Large intestine (tissue), 3 donors: Measurements from ENCODE around the gene SNAI3. TPM values are rescaled to one million over a fixed set of nuclear protein-coding genes. Genes with fewer than 3 reads are reported as not detected.

Source experiments
- DNase-seq, 2 donors: peaks; one replicate each; pipeline versions ENCODE4 v3.0.0 to v3.0.0-alpha.2; 2013
- H3K27ac ChIP-seq: one replicate; pipeline ENCODE4 v1.5.1; 2013; ENCODE audit warnings: low read length
- H3K27me3 ChIP-seq: 2 replicates; pipeline ENCODE4 v1.6.1; 2013; ENCODE audit warnings: low read length; ENCODE audit not compliant: control insufficient read depth, insufficient read depth
- H3K36me3 ChIP-seq: 2 replicates; pipeline ENCODE4 v1.6.1; 2013; ENCODE audit warnings: low read length; ENCODE audit not compliant: control insufficient read depth, insufficient read depth
- H3K4me1 ChIP-seq: one replicate; pipeline ENCODE4 v1.6.1; 2013; ENCODE audit warnings: low read length; ENCODE audit not compliant: control insufficient read depth, insufficient read depth
- H3K4me3 ChIP-seq: one replicate; pipeline ENCODE4 v1.5.1; 2013; ENCODE audit warnings: low read length
- H3K9me3 ChIP-seq: one replicate; pipeline ENCODE4 v1.6.1; 2013; ENCODE audit warnings: mild to moderate bottlenecking, low read depth, low read length, moderate library complexity; ENCODE audit not compliant: control insufficient read depth
- WGBS: methylation state at CpG from one replicate; pipeline ENCODE4 v1.1.5; 2013; ENCODE audit warnings: low lambda C conversion rate; ENCODE audit not compliant: insufficient coverage; 5-methylcytosine and 5-hydroxymethylcytosine counted together
- polyA plus RNA-seq: library from polyadenylated mRNA; unstranded; fragments of 120-200 nt; gene quantifications from one replicate; pipeline ENCODE4 v1.2.1, GENCODE V29; 2013

The SNAI3 gene
- polyA plus RNA-seq, 1 donor, result 1.1 TPM

DNA sequence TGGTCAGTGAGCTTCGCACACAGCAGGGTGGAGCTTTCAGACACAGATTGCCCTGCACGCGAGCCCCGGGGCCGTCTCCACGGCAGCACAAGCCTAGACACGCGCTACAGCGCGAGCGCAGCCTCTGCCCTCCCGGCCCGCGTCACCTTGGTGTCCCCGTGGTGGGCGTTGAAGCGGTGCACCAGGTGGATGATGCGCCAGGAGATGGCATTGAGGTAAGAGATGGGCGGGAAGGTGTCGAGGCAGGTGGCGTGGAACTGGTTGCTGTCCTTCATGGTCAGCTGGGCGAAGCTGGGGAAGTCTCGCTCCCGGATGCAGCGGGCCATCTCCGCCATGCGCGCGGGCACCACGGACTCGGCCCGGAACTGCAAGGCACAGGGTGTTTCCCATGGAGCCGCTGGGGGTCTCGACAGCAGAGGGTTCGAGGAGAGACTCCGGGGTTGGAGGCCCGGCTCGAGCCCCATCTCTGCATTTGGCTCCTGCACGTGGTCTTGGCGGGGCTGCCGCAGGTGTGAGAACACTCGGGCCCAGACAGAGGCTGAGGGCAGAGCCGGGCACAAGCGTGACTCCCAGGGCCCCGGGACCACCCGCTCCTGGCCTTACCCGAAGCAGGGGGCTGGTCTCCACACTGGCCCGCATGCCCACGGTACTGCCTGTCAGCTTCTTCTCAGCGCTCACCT is 31.1 kb downstream of the SNAI3 start:
- no peaks in the 10 kb centered on the region for H3K9me3 ChIP-seq
- WGBS, result 100% methylated on average over 4 of the region's 50 CpGs
- peaks cover 39% of the 10 kb centered on the region for H3K36me3 ChIP-seq
- no peak overlapping the region for H3K27ac ChIP-seq
- no peaks in the 10 kb centered on the region for H3K27me3 ChIP-seq
- H3K4me3 ChIP-seq, result no peak overlapping the region
- peaks cover 9% of the 10 kb centered on the region for H3K4me1 ChIP-seq
- no peak for DNase-seq

DNA sequence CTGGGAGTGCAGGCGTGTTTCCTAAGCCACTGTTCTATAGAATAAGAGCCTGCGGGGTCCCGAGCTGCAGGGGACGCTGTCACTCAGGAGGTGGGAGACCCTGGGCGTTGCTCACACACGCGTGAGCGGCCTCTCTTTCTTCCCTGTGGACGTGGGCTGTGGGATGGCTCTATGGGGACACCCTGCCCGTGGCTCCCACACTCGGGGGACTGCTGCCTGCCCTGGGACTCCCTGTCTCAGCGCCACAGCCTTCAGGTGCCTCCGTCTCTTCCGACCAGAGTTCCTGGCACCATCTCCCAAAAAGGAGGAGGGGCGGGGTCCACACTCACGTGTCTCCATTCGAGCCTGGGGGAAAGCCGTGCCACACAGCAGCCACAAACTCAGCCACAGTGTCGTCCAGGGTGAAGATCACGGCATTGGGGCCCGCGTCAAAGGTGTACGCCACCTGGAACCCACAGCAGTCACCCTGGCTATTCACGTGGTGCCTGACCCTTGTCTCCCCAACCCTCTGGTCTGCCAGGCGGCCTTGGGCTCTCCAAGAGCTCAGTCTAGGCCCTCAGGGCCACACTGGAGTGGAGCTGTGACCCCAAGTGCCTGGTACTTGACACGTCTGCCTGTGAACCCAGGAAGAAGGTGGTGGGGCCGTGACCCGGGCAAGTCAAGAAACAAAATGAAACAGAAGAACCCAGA is 31.8 kb downstream of the SNAI3 start:
- Histone ChIP-seq H3K27me3 (no peaks in the 10 kb centered on the region), H3K27ac (no peak overlapping the region), H3K36me3 (peaks cover 39% of the 10 kb centered on the region), H3K4me3 (no peak overlapping the region), H3K4me1 (peaks cover 16% of the 10 kb centered on the region), H3K9me3 (no peaks in the 10 kb centered on the region)
- 100% methylated on average over 1 of the region's 28 CpGs for WGBS
- no peak for DNase-seq

DNA sequence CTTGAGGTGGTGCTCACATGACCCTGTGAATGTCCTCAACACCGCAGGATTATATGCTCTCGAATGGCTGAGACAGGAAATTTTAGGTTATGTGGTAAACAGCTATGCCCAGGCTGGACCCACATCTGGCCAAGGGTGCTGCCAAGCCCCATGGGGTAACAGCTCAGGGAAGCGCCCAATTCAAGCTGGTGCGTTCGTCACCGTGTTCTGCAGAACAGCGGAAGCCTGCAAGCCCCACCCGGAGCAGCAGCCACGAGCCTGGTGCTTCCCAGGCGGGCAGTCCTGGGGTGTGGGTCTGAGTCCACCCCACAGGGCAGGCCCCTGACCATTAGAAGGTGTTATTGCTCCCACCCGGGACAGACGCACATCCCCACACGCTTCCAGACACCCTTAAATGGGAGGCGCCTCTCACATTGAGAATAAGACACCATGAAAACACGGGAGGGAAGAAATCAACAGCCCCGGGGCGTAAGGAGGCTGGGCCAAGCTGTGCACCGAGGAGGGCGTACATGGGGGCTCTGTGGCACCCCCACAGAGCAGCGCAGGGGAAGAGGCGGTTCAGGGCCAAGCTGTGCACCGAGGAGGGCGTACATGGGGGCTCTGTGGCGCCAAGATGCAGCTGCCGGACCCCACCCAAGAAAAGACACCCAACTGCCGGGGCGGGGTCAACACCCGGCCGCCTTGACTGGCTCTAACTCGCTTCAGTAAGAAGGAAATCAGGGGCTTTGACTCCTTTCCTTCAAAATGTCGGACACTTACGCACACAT is 32.5 kb downstream of the SNAI3 start:
- DNase-seq, result no peak
- no CpG with 5 or more reads among the region's 32 CpGs for WGBS
- no peak overlapping the region for H3K4me3 ChIP-seq
- H3K27me3 ChIP-seq, result no peaks in the 10 kb centered on the region
- H3K4me1 ChIP-seq, result peaks cover 22% of the 10 kb centered on the region
- peaks cover 39% of the 10 kb centered on the region for H3K36me3 ChIP-seq
- H3K27ac ChIP-seq, result no peak overlapping the region
- no peaks in the 10 kb centered on the region for H3K9me3 ChIP-seq

DNA sequence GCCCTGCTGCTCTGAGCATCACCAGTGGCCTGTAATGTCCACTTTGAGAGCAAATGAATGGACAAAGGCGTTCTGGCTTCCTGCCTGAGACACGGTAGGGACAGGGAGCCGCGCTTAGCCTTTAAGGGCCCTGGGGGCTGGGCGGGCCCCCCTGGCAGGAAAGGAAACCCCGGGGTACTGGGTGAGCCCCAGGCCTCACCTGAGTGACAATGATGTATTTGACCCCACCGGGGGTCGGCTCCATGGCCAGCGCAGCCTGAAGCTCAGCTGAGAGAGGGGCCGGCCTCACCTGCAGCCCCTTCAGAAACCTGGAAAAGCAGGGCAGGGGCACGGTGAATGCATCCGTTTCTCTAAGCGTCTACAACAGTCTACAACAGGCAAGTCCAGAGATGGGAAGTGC is 33.2 kb downstream of the SNAI3 start:
- no peak for DNase-seq
- H3K9me3 ChIP-seq, result no peaks in the 10 kb centered on the region
- peaks cover 22% of the 10 kb centered on the region for H3K4me1 ChIP-seq
- H3K4me3 ChIP-seq, result no peak overlapping the region
- WGBS, result no CpG with 5 or more reads among the region's 13 CpGs
- no peak overlapping the region for H3K27ac ChIP-seq
- H3K36me3 ChIP-seq, result peaks cover 38% of the 10 kb centered on the region
- no peaks in the 10 kb centered on the region for H3K27me3 ChIP-seq

DNA sequence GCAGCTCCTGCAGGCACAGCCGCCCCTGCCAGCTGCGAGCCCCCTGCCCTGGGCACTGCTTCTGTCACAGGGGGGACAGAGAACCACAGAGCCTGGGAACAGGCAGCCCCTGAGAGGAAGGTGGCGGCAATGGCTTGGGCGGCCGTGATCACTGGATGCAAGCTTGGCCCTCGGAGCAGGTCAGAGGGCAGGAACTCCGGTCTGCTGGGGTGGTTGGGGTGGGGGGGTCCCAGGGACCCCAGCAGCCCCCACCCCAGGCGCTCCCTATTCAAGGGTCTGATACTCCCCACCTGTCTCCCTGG is 33.6 kb downstream of the SNAI3 start:
- Histone ChIP-seq H3K27ac (no peak overlapping the region), H3K4me3 (no peak overlapping the region), H3K27me3 (no peaks in the 10 kb centered on the region), H3K9me3 (no peaks in the 10 kb centered on the region), H3K36me3 (peaks cover 37% of the 10 kb centered on the region), H3K4me1 (peaks cover 22% of the 10 kb centered on the region)
- DNase-seq, result no peak
- no CpG with 5 or more reads among the region's 8 CpGs for WGBS

DNA sequence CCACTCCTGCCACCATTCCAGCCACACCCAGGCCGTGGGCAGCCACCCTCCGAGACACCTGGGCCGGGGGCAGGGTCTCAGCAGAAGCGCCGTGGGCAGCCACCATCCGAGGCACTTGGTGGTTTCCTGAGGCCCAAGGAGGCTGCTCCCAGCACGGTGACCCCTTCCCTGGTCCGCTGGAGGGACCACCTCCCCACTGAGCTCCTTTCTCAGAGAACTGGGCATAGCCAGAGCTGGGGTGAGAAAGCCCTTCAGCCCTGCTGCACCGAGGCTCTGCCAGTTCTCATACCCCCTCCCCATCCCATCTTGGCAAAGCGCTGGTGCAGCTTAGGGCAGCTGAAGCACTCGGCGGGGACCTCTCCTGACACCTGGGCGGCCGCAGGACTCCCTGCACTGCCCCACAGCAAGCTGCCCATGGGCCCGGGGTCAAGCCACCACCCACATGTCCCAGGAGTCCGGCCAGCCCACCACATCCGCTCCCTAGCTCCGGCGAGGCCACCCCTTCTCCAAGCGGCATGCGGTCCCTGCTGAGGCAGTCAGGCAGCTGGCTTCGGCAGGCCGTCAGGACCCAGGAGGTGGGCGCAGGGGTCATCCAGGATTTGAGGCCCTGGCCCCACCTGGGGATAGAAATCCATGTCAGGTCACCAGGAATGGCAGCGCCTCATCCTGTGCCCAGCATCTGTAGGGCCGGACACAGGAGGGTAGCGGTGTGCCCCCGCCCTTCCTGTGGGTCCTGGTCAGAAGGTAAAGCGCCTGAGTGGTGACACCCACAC is 34.1 kb downstream of the SNAI3 start:
- H3K36me3 ChIP-seq, result peaks cover 34% of the 10 kb centered on the region
- H3K4me1 ChIP-seq, result peaks cover 22% of the 10 kb centered on the region
- DNase-seq, result no peak
- no peaks in the 10 kb centered on the region for H3K9me3 ChIP-seq
- H3K27ac ChIP-seq, result peak overlapping the region; percentile 53
- H3K27me3 ChIP-seq, result no peaks in the 10 kb centered on the region
- no CpG with 5 or more reads among the region's 29 CpGs for WGBS
- no peak overlapping the region for H3K4me3 ChIP-seq

DNA sequence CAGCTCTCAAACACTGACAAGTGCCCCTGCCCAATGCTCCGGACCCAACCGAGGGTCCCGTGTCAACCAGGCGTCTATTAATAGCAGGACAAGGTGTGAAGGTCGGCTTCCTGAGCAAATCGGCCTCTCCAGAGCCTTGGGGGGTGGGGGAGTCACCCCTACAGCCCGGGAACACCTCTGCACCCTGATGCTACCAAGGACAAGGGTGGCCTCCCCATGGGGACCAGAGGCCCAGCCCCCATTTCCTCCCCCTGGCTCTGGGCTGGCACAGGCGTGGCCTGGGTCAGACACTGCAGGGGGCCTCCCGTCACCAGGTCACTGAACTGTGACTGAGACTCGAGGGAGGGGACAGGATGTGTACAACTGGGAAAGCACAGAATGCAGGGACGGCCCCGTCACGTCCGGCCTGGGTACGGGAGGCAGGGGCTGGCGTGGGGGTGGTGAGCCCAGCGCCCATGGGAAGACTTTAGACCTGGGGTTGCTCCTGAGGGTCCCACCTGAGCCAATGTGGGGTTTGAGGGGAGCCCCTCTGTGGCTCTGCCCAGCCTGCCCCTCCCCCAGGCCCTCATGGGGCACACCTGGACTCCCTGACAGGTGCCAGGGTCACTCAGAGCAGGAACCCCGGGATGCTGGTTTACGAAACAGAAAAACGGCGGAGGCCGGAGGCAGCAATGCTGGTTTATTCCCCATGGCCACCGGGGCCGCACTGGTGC is 34.9 kb downstream of the SNAI3 start:
- Histone ChIP-seq H3K9me3 (peaks cover 3% of the 10 kb centered on the region), H3K36me3 (peaks cover 28% of the 10 kb centered on the region), H3K4me1 (peaks cover 22% of the 10 kb centered on the region), H3K27ac (peak overlapping the region; percentile 70), H3K27me3 (no peaks in the 10 kb centered on the region), H3K4me3 (peak overlapping the region; percentile 81)
- peak; percentile 70 to 91 for DNase-seq
- no CpG with 5 or more reads among the region's 24 CpGs for WGBS

DNA sequence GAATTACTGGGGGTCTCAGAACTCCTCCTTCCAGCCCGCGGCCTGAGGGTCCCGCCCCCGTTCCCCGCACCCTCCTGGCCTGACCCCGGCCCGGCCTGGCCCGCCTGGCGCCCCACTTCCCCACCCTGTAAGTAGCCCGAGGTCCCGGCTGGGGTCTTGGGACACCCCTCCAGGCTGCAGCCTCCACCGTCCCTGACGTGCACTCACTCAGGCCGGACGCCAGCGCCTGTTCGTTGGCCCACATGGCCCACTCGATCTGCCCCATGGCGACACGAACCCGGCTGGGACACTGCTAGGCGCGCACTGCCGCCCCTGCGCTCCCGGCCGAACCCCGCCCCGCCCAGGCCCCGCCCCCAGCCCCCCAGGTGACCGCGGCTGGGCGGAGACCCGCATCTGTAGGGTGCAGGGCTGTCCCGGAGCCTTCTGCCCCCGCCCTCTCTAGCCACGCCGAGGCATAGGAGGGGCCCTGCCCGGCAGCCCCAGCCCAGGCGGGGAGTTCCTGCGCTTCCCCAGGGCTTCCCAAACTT is 35.5 kb downstream of the SNAI3 start, which contains the start of gene CYBA:
CYBA (minus strand) TSS at position 305 of the 527 bp plus-strand sequence; CDS start at position 265, 40 bp downstream.
- H3K9me3 ChIP-seq, result peaks cover 4% of the 10 kb centered on the region
- peak within 1 kb of the TSS; percentile 81 for H3K4me3 ChIP-seq
- peaks cover 28% of the 10 kb centered on the region for H3K36me3 ChIP-seq
- H3K27me3 ChIP-seq, result no peaks in the 10 kb centered on the region
- H3K27ac ChIP-seq, result peak within 1 kb of the TSS; percentile 70
- H3K4me1 ChIP-seq, result peaks cover 22% of the 10 kb centered on the region
- peak; percentile 55 to 82 for DNase-seq
- WGBS, result no CpG with 5 or more reads among the region's 41 CpGs

DNA sequence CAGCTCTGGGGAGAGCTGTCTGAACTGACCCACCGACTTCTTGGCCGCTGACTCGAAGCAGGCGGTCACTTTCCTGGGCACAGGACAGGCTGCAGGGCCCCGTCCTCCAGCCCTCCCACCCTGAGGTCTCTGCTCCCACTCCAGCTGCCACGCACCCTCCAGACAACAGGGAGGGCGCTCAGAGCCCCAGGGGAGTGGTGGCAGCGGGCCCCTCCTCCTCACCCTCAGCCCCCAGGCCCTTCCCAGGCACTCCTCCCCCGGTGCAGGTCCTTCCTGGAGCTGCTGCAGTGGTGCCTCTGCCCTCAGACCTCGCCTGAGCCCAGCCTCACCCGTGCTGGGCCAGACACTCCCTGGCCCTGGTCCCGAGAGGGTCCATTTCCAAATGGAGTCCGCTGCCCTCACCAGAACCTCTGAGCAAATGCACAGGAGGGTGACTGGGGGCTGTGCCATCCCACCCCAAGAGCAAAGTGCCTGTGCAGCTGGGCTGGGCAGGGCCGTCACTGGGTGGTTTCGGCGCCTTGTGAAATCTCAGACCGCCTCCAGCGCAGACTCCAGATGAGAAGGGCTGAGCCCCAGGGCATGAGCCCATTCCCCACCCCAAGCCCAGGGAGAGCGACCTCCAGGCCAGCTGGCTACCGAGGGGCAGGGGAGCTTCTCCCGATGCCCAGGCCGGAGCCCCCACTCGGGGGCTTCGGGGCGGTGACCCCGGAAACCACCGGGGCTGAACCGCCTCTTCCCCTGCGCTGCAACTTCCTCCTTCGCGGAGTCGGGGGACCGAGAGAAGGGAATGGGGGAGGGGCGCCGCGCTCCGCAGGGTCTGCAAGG is 36.2 kb downstream of the SNAI3 start:
- Histone ChIP-seq H3K4me3 (peak overlapping the region; percentile 81), H3K27me3 (no peaks in the 10 kb centered on the region), H3K36me3 (peaks cover 26% of the 10 kb centered on the region), H3K4me1 (peaks cover 22% of the 10 kb centered on the region), H3K27ac (peak overlapping the region; percentile 66), H3K9me3 (peaks cover 9% of the 10 kb centered on the region)
- DNase-seq, result peak in 1 of 2 donors; percentile 72
- WGBS, result no CpG with 5 or more reads among the region's 37 CpGs
